GM19025 (cell line): ENCODE measurements around the gene TRDN.
A peak's percentile ranks its signal among the peaks of the same experiment; 100 is the strongest.

Source experiments
- ATAC-seq: cut with Tn5 transposase; IDR thresholded peaks from one replicate; pipeline ENCODE4 v1.9.1; 2021; ENCODE audit warnings: mild to moderate bottlenecking, low read depth, moderate library complexity; ENCODE audit not compliant: unreplicated experiment

TRDN gene

GRCh38 chr6:123420512-123420911 lies 216.2 kb downstream of the TRDN start:
- ATAC-seq, result no peak

DNA sequence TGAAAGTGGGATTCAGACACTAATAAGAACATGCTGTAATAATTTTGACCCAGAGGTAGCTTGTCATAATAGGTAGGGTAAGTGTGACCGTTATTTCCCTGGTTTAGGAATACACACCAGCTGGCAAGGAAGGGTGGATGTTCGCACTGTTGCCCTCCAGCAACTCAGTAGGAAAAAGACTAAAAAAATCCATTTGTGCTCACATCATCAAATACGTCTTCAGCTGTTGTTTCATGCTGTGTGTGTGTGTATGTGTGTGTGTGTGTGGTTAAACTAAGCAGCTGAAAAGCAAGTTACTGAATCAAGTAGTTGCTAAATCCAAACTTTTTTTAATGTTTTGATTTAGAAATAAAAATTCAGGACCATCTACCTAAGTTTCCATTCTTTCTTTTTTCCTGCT lies 218.7 kb downstream of the TRDN start:
- ATAC-seq, result no peak

DNA sequence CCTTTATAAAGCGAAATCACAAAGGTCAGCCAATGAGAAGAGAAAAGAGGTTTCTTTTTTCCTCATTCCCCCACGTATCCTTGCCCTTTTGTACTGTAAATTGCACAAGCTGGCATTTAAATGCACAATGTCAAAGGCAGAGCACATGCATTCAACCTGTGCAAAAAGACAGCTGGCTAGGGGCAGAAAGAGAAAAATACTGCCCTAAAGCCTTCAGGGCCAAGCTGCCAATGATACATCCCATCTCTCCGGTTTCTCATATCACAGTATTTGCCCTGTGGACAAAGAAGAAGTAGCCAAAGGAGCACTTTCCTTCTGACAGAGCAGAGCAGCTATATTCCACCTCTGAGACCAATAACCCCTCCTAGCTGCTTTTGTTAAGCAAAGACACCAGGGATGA lies 219.2 kb downstream of the TRDN start:
- ATAC-seq, result no peak

DNA sequence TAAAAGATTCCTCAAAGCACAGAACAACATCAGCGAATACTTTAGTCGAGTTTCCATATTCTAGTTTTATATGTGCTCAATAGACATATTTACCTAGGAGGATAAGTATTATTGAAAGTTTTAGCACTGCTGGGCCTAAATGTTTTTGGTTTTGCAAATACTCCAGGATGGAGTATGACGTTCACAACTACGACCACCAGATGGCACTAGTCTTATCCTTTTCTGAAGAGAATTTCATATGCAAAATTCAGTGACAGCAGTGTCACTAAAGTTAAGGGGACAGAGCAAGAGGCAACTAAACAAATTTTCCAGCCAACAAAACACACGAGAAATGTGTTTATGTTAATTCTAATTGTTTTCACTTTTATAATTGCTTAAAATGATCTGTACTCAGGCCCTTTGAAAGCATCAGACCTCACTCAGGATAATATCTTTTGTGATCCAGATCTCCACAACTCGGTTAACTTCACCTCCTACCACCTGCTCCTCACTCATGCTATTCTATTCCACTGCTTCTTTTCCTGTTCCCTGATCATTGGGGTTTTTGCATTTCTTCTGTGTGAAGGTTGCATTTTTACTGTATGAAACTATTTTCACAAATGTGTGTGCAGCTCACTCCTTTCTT lies 220.8 kb downstream of the TRDN start:
- peak; percentile 77 for ATAC-seq

DNA sequence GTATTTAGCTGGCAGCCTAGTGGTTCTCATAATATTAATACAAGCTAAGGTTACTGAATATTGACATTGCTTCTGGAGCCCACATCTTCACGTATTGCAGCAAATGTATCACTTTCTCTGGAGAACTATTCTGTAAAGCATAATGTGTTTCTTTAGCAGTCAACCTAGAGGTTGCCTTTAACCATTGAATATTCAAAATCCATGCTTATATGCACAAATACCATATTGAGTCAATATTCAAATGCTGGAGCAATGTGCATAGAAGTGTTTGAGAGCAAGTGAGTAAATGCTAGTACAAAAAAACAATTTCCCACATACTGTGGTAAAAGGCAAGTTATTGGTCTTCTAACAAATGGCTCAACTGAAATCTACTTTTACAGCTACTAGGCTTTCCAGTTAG lies 231.8 kb downstream of the TRDN start:
- ATAC-seq, result no peak

GRCh38 chr6:123402052-123402451 lies 234.7 kb downstream of the TRDN start:
- peak; percentile 95 for ATAC-seq

DNA sequence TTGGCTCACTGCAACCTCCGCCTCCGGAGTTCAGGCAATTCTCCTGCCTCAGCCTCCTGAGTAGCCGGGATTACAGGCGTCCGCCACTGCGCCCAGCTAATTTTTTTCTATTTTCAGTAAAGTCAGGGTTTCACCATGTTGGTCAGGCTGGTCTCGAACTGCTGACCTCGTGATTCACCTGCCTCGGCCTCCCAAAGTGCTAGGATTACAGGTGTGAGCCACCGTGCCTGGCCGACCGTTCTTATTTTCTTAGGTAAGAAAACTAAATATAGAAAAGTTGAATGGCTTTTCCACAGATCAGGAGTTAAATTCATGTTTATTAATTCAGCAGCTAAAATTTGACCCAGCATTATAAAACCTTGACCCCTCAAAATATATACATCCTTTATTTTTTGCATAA lies 238.7 kb downstream of the TRDN start:
- no peak for ATAC-seq

GRCh38 chr6:123393331-123393730 lies 243.4 kb downstream of the TRDN start:
- no peak for ATAC-seq

- ATAC-seq, result no peak
These were observed 253.0 kb downstream of the TRDN start for GRCh38 chr6:123383718-123384117.

GRCh38 chr6:123380257-123380656 lies 256.5 kb downstream of the TRDN start:
- ATAC-seq, result no peak

DNA sequence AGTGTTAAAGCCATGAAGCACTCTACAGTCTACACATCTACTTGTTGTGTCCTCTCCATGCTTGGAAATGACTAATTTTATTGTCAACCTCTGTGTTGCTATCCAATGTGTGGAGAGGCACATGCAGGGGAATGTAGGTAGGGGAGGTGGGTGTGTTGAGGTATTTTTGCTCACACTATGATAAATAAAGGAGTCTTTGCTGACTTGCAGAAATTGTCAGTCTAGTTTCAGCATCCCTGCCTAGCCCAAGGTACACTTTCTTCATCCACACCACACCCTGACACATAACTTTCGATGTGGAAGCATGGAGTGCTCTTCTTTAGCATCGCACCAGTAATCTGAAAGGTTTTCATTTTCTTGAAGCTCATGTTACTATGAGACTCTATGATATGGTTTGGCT lies 264.0 kb downstream of the TRDN start:
- no peak for ATAC-seq

GRCh38 chr6:123363912-123364311 lies 272.8 kb downstream of the TRDN start:
- ATAC-seq, result no peak

DNA sequence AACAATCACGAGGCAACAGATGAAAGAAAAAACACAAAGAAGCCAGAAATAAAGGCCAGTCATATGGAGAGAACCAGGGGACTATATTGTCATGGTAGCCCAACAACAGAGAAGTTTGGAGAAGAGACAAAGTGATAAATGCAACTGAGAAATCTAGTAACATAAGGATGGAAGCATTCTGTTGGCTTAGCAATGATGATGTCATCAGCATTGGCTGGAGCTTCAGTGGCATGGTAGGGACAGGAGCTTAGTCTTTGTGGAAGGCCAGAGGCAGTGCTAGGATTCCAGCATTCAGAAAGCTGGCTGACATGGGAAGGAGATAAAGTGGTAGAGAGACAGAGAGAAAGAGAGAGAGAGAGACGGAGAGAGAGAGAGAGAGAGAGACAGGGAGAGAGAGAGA lies 276.4 kb downstream of the TRDN start:
- no peak for ATAC-seq

DNA sequence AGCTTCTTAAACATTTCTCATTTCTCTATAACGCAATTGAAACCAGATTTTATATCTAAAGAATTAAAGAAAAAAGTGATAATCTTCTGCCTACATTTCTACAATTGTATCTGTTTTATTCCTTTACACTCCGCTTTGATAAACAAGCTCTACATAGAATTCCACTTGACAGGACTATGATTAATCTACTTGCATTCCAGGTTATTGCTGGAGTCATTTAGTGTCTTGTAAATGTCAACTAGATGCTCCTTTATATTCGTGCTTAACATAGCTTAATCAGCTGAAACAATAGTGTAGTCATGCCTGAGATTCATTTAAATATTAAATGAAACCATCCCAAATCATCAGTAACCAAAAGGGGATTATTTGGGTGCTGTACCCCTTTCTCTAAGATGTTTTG lies 284.0 kb downstream of the TRDN start:
- no peak for ATAC-seq

DNA sequence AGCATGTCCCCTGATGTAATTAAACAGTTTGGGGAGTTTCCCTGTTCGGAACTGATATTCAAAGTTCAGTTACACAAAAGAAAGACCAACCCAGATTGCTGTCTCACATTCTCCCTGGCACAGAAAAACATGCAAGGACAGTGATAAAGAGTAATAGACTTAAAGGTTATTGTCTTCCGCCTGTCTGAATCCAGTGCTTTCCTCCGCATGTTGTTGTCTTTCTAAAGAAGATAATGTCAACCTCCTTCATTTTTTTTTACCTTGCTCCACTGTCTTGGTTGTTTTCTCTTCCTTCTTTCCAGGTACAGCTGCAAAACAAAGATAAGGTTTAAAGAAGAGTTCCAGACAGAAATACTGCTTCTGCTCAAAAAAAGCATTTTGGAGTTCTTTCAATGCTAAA lies 284.5 kb downstream of the TRDN start:
- no peak for ATAC-seq

DNA sequence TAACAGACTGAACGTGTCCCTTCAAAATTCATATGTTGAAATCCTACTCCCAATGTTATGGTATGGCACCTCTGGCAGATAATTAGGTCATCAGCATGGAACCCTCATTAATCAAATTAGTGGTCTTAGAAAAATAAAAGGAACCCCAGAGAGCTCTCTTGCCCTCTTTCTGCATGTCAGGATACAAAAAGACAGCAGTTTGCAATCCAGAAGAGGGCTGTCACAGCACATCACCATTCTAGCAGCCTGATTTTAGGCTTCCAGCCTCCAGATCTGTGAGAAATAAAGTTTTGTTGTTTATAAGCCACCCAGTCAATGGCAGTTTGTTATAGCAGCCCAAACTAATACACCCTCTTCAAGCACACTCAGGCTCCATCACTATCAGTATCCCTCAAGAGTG lies 292.9 kb downstream of the TRDN start:
- no peak for ATAC-seq

DNA sequence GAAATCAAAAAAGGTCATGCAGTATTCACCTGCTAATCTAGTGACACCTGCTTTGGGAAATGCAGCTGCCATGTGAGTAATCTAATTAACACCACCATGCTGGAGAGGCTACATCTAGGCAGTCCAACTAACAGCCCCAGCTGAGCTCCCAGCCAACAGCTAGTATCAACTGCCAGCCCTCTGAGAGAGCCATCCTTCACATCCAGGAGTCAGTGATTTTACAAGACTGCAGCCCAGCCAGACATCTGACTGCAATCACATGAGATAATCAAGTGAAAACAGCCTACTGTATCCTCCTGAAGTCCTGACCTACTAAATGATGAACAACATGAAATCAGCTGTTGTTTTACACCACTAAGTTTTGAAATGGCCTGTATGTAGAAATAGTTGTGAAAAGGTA lies 298.4 kb downstream of the TRDN start:
- ATAC-seq, result no peak

GRCh38 chr6:123333000-123333756 lies 303.6 kb downstream of the TRDN start:
- no peak for ATAC-seq

DNA sequence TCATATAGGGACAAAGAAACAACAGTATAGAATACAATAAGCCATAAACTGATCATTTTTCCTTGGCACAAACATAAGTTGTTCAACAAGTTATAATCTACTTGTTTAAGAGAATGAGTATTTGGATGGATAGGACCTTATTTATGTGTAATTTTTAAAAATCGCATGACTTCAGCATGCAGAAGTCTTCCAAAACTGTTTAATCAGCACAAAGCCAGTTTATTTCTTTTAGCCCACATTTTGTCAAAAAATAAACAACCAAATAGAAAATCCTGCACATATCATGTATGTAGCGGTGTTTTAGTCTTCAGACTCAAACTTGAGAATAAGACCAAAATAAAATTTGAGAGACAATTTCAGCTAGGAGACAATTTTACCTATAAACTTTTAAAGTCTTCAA lies 304.7 kb downstream of the TRDN start:
- ATAC-seq, result no peak

DNA sequence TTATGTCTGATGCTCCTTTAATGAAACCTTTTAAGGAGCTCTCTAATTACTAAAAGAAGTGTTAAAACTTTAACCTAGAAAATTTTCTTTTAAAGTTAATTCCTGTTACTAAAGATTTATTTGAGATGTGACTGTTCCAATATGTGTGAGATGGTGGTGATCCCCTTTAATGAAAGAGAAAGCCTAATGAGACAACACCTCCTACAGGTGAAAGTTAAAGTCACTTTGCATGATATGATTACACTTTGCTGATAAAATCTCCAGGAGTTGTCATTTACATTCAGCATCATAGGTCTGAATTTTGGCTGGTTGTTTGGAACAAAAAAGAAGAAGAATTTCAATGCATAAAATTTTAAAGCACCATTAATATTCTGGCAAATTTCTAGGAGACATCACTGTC lies 307.4 kb downstream of the TRDN start:
- ATAC-seq, result no peak

DNA sequence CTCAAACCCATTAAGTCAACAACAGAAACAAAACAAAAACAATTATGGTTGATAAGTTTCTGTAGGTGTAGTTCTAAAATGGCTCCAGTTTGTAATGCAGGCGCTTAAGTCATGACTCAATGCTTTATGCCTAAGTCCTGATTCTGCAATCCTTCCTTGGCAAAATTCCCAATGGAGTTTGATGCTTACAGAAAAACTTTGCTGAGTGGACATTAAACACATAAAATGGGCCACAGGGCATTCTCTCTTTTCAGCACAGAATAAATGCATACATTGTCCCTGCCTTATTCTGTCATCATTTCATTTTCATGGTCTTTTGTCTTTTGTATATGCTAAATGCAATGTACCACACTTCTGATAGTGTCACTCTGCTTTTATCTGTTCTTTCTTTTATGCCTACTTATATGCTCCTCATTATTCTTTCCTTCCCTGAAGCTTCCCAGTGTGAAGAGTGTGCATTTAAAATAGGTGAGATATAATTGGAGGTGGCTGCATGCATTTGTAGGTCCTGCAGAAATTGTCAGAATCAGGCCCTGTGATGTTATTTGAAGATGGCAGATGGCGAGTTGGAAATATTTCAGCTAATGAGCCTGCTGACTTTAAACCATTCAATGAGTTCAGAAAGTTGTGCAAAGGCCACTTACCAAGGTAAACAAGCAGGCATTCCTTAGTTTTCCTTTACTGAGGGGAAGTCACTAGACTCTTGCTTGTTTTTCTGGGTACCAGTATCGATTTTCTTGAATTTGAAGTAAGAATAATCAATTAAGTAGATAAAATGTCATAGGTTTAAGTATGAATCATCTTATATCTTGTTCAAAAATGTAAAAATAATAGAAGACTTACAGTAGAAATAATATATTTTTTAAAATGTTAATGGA lies 313.1 kb downstream of the TRDN start:
- ATAC-seq, result no peak
